Epithelial cell of esophagus (primary cell): ENCODE measurements around the gene SUPT3H.
A peak's percentile ranks its signal among the peaks of the same experiment; 100 is the strongest.

ENCODE experiments used
- DNase-seq: peaks from one replicate; pipeline ENCODE4 v3.0.0; 2010; ENCODE audit warnings: low read depth
- H3K4me3 ChIP-seq: 2 replicates; pipeline ENCODE4 v1.5.1; 2011; ENCODE audit warnings: mild to moderate bottlenecking, low read length, control low read depth
- TF ChIP-seq, protein P1 (sequence below): IDR thresholded peaks from 2 replicates; pipeline ENCODE4 v1.5.1; 2011; ENCODE audit warnings: low read depth, mild to moderate bottlenecking, low read length, control low read depth, inconsistent platforms; ENCODE audit not compliant: insufficient read depth; ENCODE audit errors: missing control alignments

Gene SUPT3H

DNA sequence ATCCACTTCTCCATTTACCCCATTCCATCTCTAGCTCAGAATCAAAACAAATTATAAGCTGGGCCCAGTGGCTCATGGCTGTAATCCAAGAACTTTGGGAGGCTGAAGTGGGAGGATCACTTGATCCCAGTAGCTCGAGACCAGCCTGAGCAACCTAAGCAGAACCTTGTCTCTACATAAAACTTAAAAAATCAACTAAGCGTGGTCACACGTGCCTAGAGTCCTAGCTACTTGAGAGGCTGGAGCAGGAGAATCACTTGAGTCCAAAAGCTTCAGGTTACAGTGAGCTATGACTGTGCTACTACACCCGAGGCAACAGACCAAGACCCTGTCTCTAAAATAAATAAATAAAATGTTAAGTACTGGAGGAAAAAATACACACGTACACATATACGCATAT, 124.3 kb downstream of the SUPT3H start:
- TF ChIP-seq, protein P1, sequence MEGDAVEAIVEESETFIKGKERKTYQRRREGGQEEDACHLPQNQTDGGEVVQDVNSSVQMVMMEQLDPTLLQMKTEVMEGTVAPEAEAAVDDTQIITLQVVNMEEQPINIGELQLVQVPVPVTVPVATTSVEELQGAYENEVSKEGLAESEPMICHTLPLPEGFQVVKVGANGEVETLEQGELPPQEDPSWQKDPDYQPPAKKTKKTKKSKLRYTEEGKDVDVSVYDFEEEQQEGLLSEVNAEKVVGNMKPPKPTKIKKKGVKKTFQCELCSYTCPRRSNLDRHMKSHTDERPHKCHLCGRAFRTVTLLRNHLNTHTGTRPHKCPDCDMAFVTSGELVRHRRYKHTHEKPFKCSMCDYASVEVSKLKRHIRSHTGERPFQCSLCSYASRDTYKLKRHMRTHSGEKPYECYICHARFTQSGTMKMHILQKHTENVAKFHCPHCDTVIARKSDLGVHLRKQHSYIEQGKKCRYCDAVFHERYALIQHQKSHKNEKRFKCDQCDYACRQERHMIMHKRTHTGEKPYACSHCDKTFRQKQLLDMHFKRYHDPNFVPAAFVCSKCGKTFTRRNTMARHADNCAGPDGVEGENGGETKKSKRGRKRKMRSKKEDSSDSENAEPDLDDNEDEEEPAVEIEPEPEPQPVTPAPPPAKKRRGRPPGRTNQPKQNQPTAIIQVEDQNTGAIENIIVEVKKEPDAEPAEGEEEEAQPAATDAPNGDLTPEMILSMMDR = no peak
- no peak overlapping the region for H3K4me3 ChIP-seq
- DNase-seq = no peak

DNA sequence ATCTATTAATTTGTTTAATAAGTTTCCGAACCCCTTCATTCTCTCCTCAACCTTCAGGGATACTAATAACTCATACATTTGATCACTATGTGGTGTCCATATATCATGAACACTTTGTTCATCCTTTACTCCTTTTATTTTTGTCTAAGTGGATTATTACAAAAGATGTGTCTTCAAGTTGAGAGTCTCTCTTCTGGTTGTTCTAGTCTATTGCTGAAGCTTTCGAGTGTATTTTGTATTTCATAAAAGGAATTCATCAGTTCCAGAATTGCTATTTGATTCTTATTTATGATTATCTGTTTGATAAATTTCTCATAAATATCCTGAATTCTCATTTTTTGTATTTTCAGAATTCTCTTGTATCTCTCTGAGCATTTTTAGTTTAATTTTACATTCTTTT, 146.1 kb downstream of the SUPT3H start:
- no peak for DNase-seq
- H3K4me3 ChIP-seq = no peak overlapping the region
- TF ChIP-seq, protein P1 = no peak

DNA sequence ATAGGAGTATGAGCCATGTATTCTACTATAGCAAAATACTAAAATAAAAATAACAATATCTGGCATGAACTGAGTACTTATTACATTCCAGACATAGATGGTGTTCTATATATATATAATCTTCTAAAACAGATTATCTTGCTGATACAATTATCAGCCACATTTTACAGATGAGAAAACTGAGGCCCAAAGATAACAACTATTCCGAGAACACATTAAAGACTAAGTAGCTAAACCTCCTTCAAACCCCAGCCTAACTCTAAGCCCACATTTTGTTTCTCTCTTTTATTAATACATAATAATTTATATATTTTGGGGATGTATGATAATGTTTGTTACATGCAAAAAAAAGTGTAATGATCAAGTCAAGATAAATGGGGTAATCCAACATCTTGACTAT, 148.3 kb downstream of the SUPT3H start:
- no peak for DNase-seq
- no peak overlapping the region for H3K4me3 ChIP-seq
- TF ChIP-seq, protein P1 = no peak

DNA sequence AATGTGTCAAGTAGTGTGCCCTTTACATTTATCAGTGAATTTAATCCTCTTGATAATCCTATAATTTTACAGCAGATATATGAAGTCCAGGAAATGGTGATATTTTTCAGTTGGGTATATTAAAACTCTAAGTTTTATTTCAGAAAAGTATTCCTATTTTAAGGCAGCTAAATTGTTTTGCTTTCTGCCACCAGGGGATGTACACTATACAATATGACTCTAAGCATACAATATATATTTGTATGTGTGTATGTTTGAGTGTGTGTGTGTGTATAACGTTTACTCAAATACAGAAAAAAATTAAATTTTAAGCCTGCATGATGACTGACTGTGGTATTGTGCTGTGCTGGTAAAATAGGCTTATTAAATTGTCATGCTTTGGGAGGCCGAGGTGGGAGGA, 151.7 kb downstream of the SUPT3H start:
- TF ChIP-seq, protein P1 = no peak
- H3K4me3 ChIP-seq = no peak overlapping the region
- DNase-seq = no peak

DNA sequence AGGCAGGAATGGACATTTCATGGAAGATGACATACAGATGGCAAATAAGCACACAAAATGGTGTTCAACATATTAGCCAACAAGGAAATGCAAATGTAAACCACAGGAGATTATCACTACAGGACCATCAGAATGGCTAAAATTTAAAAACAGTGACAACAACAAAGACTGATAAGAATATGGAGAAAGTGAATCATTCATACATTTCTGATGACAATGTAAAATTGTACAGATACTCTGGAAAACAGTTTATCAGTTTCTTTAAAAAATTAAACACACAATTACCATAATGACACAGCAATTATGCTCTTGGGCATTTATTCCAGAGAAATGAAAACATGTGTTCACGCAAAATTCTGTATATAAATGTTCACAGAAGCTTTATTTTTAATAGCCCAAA, 155.4 kb downstream of the SUPT3H start:
- TF ChIP-seq, protein P1 = no peak
- H3K4me3 ChIP-seq = no peak overlapping the region
- no peak for DNase-seq

DNA sequence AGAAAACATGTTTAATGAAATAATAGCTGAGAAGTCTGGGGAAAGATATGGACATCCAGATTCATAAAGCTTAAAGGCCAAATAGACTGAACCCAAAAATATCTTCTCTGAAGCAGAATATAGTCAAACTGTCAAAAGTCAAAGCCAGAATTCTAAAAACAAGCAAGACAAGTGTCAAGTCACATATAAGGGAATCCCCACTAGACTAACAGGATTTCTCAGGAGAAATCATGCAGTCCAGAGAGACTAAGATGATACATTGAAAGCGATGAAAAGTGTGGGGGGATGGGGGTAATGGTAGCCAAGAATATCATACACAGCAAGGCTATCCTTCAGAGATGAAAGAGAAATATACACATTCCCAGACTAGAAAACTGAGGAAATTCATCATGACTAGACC, 162.0 kb downstream of the SUPT3H start:
- TF ChIP-seq, protein P1 = no peak
- H3K4me3 ChIP-seq = no peak overlapping the region
- DNase-seq = no peak

DNA sequence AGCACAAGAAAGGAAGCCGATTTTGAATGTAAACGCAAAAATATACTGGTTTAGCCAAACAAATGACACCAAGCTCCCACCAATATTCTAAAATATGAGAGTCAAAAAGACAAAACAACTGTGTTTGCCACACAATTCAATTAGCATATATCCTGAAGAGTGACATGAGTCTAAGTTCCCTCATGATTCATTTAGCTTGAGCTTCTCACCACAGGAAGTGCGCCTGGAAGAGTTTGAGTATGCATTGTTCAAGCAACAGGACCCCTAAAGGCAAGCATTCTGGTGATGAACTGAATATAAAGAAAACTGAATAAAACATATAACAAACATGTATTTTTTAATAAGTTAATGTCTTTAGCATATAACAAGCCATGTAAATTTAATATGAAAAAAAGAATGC, 164.8 kb downstream of the SUPT3H start:
- TF ChIP-seq, protein P1 = no peak
- DNase-seq = peak; percentile 33
- no peak overlapping the region for H3K4me3 ChIP-seq
